Activated gamma-delta T cell treated with anti-CD3 and anti-CD28 coated beads, Interleukin-2, amount 50 U/mL, for 16 hours (primary cell): Measurements from ENCODE around the gene ZBTB21.
"Not testable (repeated sequence)": the region's sequence is repeated elsewhere in the genome, so short reads cannot be mapped to it uniquely, and the experiment has no call there.

Experiments
- DNase-seq: peaks from one replicate; pipeline ENCODE4 v3.0.0-alpha.2; 2020; ENCODE audit warnings: low read depth

Gene ZBTB21

DNA sequence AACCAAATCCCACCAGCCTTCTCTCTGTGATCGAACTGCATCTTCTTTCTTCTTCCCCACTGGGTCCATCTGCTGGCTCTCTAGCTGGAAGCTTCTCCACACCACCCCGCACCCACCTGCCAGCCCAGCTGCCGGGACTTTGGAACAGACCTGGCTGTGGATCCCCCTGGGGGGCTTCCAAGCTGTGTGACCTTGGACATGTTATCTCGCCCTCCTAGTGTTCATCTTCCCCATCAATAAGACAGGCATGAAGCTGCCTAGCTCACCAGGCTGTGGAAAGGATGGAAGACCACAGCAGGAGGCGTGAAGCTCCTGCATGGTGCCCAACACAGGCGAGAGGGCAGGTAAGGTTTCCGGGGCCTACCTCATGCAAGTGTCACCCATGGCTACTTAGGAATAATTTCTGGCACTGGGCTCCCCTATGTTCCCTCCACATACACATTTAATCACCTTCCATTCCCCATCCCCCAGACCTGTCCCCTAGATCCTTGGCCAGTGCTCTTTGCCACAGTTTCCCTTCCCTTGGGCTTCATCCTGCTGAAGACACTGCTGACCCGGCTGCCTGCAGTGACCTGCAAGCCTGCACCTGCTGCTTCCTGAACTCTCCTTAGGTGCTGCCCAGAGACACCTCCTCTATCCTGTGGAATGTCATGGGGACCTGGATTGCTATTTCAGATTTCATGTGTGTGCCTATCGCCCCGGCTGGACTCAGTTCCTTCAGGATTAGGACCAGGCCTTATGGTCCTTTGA is 43.1 kb downstream of the ZBTB21 start:
- DNase-seq = no peak

- no peak for DNase-seq
Observed at GRCh38 chr21:41966041-41966833, 43.9 kb downstream of the ZBTB21 start.

DNA sequence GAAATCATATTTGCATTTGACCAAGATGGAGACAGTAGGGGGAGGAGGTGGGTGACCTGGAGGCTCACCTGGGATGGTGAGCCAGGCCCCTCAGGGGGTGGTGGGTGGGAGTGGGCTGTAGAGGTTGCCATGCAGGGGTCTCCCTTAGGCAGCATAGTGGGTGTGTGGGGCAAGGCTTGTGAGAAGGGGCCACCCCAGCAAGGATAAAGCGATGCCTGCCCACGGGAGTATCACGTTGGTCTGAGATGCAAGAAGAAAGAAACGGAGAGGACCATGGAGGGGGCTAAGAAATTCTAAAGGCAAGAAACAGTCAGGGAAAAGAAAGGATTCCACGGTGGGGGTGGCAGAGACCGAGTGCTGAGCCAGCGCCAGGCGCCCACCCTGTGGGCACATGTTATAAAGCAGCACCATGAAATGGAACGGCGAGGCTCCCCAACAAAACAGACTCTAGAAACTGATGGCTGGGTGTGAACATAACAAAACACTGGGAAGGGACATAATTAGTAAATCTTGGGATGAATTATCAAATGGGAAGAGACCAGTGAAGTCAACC is 44.6 kb downstream of the ZBTB21 start:
- no peak for DNase-seq

DNA sequence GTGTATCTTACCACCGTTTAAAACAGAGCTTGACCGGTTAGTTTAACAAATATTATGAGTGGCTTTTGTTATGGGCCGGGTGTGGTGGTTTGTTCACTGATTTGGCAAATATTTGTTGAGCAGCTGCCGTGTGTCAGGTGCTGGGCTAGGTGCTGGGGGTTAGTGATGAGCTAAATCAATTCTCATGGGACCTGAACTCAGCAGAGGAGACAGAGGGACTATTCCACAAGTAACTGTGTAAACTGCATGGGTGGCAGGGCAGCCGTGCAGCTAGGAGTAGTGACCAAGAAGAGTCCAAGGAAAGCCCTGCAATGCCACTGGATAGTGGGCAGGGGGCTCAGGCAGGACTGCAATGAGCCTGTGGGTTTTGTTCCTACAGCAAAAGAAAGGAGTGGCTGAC is 45.1 kb downstream of the ZBTB21 start:
- no peak for DNase-seq

GRCh38 chr21:41964171-41964570 is 46.0 kb downstream of the ZBTB21 start:
- DNase-seq = no peak

DNA sequence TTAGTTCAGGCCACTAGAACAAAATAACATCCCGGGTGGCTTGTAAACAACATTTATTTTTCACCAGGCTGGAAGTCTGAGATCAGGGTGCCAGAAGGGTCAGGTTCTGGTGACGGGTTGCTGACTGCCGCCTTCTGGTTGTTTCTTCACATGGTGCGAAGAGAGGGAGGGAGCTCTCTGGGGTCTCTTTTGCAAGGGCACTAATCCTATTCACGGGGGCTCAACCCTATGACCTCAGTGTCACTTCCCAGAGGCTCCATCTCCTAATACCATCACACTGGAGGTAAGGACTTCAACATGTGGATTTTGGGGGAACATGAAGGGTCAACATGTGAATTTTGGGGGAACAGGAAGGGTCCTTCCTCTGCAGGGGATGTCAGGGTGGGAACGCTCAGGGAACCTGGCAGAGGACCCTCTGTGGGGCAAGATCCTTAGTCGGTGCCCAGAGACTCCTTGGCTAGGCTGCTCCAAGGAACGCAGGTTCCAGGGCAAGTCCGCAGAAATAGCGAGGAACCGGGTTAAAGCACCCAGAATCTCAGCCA is 47.7 kb downstream of the ZBTB21 start:
- DNase-seq = no peak

GRCh38 chr21:41961753-41962152 is 48.4 kb downstream of the ZBTB21 start:
- DNase-seq = no peak

- DNase-seq = no peak
Observed at GRCh38 chr21:41961282-41961701, 48.9 kb downstream of the ZBTB21 start.

DNA sequence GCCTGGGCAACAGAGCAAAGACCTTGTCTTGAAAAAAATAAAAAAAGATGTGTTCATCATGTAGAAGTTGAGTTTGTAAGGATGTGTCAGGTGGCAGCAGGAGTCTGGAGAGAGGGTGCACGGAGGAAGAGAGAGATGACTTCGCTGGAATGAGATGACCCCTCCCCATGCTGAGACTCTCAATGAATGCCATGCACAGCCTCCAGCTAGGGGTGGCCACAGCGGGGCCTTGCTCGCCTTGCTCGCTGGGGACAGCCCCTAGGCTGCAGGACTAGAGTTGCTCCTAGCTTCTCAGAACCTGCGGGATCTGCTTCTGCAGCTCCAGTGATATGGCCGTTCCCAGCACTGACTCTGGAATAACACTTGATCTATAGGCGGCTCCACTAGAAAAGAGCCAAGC is 49.8 kb downstream of the ZBTB21 start:
- no peak for DNase-seq

DNA sequence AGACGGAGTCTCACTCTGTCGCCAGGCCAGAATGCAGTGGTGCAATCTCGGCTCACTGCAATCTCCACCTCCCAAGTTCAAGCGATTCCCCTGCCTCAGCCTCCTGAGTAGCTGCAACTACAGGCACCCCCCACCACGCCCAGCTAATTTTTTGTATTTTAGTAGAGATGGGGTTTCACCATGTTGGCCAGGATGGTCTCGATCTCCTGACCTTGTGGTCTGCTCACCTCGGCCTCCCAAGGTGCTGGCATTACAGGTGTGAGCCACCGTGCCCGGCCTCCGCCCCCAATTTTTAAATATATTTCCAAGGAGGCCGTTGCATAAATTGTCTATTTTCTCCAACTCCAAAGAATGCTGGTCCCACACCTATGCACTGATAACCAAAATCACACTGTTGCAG is 50.5 kb downstream of the ZBTB21 start:
- not testable (repeated sequence) for DNase-seq

DNA sequence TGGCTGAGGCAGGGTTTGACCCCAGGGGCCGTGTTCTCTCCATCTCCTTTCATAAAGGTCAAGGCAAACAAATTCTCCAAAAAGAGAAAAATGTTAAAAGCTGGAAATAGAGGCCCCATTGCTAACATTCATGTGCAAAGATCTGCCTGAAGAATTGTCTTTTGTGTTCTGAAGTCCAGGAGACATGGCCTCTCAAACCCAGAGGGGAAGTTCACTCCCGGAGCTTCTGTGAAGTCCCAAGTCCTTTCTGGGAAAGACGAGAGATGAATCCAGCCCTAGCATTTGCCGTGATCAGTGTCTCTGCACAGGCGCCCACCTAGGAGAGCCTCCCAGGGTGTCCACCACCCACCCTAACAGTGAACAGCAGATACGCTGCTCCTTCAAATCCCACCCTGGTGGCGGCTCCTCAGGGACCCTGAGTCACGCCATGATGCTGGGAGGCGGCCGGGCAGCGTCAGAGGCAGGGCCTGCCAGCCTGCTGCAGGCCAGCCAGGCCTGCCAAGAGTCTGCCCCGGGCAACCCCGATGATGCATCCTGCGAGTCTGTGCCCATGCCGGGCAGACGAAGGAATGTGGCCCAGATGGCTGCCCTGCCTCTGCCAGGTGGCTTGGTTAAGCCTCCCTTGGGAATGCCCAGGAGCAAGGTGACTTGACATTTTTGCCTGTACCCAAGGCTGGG is 51.1 kb downstream of the ZBTB21 start:
- no peak for DNase-seq

GRCh38 chr21:41957991-41958766 is 52.0 kb downstream of the ZBTB21 start:
- DNase-seq = no peak

DNA sequence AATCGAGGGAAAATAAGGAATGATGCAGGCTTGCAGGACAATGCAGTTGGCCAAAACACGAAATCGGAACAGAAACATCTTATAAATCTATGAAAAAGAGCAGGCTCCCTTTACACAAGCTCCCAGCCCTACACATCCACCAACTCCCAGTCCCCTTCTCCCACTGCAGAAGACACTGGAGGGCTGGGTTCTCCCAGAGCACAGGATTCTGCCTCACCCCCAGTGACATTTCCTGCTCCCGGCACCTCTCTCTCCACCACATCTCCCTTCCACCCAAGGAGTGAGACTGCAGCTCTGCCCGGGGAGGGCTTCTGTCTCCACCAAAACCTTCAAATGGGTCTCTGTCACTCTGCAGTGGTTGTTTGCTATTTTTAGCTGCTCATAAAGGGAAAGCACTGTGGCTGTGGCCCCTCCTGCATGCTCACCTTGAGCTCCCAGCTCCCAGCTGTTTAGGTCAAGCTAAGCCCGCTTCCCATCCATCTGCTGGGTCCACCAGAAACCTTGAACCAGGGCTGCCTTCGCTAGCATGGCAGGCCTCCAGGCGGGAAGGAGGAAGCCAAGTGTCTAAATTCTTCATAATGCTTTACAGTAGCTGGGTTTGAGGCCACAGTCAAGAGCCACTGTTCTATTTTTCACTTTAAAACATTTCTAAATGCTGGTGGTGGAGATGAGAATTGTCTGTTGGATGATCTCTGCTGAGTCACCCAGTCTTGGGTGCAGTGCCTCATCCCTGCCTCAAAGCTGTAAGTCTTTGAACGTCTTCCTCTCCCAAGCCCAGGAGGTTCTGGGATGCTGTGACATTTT is 53.0 kb downstream of the ZBTB21 start:
- DNase-seq = no peak

DNA sequence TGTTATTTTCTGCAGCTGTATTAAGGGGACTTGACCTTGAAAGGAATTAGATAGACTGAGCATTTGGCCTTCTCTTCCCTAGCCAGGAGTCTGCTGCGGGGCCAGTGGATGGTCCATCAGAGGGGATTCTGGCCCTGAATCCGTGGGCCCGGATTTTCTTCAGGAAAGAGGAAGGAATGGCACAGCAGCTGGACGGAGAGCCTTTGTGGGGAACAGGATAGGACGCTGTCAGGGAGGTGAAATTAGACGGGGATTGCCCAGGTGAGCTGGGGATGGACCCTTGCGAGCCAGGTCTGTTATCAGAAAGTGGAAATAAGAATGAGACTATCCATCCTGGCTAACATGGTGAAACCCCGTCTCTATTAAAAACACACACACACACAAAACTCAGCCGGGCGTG is 54.6 kb downstream of the ZBTB21 start:
- no peak for DNase-seq

DNA sequence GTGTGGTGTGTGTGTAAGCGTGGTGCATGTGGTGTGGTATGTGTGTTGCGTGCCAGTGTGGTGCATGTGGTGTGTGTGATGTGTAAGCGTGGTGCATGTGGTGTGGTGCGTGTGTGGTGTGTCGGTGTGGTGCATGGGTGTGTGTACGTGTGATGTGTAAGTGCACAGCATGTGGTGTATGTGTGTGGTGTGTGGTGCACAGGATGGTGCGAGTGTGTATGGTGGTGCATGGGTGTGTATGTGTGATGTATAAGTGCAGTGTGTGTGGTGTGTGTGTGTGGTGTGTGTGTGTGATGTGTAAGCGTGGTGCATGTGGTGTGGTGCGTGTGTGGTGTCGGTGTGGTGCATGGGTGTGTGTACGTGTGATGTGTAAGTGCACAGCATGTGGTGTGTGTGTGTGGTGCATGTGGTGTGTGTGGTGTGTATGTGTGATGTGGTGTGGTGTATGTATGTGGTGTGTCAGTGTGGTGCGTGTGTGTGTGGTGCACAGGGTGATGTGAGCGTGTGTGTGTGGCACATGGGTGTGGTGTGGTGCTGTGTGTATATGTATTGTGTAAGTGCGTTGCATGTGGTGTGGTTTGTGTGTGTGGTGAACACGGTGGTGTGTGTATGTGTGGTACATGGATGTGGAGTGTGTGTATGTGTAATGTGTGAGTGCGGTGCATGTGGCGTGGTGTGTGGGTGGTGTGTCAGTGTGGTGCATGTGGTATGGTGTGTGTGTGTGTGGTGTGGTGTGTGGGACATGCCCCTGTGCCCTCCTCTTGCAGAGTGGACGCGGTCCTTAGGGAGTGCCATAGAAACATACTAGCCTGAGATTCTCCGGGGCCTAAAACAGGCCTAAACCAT is 55.3 kb downstream of the ZBTB21 start:
- no peak for DNase-seq

GRCh38 chr21:41953831-41954653 is 56.1 kb downstream of the ZBTB21 start, which contains the start of gene C2CD2:
C2CD2 (minus strand) TSS chr21:41954018; CDS start chr21:41953648, 370 bp downstream.
- DNase-seq = peak; percentile 4

DNA sequence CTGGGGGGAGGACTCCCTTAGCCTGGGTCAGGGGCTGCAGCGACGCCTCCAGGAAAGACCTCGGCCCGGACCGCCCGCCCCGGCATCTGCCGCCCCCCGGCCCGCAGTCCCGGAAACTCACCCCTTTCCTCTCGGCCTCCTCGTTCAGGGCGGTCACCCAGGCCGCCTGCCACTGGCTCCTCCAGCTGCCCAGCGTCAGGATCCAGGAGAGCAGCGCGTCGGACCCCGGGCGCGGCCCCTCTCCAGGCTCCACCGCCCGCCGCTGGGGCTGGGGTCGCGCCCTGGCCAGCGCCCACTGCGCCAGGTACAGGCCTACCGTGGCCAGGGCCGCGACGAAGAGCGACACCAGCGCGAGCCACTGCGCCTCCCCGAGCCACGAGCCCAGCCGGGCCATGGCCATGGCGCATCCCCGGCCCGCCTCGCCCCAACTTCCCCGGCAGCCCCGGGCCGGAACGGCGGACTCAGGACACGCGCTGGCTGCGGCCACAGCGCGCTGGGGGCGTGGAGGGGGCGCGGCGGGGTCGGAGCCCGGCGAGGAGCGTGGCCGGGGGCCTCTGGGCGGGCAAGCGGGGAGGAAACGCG is 56.8 kb downstream of the ZBTB21 start:
- DNase-seq = no peak

DNA sequence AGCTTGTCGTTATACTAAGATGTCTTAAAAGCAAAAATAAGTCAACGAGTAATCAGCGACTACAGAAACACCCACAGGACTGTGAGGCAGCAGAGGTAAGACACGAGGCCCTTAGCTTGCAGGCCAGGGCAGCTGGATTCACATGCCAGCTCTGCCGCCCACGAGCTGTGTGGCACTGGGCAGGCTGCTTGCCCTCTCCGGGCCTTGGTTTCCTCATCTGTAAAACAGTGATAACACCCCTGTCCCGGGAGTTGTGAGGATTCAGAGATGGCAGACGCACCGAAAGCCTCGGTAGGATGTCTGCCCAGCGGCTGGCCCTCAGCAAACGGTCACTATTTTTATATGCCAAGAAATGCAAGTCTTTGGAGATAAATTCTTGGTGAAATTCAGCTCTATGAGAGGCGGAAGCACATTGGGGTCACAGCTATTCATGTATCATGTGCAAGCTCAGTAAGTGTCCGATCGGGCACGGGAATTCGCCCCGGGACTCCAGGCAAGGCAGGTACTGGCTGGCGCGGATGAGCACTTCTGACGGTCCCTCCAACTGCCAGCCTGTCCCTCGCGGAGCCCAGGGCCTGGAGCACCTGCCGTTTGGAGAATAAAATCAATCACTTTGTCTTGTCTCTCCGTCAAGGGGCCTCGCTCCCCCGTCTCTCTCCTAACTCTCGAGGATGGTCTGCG is 57.5 kb downstream of the ZBTB21 start:
- DNase-seq = no peak
